Prostate gland (tissue), 2 donors: ENCODE data around the gene KCNIP2.

Experiments used
- CTCF ChIP-seq, 4 experiments: fragments of 200-600 bp in 2 of 4; fragments of 450-650 bp in 2 of 4; sonication (generic) in 2 of 4; IDR thresholded peaks; 1 replicate in 3 of 4; 2 replicates in 1 of 4; pipeline ENCODE4 v1.5.1; 2016 to 2019; ENCODE audit warnings: antibody characterized with exemption in 4 of 4, mild to moderate bottlenecking in 2 of 4, moderate library complexity in 2 of 4
- POLR2A ChIP-seq: fragments of 450-650 bp; IDR thresholded peaks from one replicate; pipeline ENCODE4 v1.6.1; 2016; ENCODE audit warnings: antibody characterized with exemption, mild to moderate bottlenecking
- POLR2AphosphoS5 ChIP-seq: sonication (generic); formaldehyde crosslinking; IDR thresholded peaks from one replicate; pipeline ENCODE4 v1.6.1; 2017; ENCODE audit warnings: antibody characterized with exemption

- no peak for TF ChIP-seq POLR2A
- TF ChIP-seq CTCF (IDR thresholded peaks at IDR 0.05): no peak
- peak; percentile 72 for TF ChIP-seq POLR2AphosphoS5
Measured at GRCh38 chr10:101830322-101831168, 13.1 kb downstream of the KCNIP2 start.
